HG03432 (cell line): ENCODE results near the gene TMPRSS9.
"Not testable (repeated sequence)": the region's sequence is repeated elsewhere in the genome, so short reads cannot be mapped to it uniquely, and the experiment has no call there.

Source experiments
- ATAC-seq: cut with Tn5 transposase; IDR thresholded peaks from one replicate; pipeline ENCODE4 v1.9.1; 2021; ENCODE audit warnings: mild to moderate bottlenecking, moderate library complexity; ENCODE audit not compliant: unreplicated experiment

Gene TMPRSS9

GRCh38 chr19:2389594-2389993, 29.5 kb downstream of the TMPRSS9 start:
- no peak for ATAC-seq

DNA sequence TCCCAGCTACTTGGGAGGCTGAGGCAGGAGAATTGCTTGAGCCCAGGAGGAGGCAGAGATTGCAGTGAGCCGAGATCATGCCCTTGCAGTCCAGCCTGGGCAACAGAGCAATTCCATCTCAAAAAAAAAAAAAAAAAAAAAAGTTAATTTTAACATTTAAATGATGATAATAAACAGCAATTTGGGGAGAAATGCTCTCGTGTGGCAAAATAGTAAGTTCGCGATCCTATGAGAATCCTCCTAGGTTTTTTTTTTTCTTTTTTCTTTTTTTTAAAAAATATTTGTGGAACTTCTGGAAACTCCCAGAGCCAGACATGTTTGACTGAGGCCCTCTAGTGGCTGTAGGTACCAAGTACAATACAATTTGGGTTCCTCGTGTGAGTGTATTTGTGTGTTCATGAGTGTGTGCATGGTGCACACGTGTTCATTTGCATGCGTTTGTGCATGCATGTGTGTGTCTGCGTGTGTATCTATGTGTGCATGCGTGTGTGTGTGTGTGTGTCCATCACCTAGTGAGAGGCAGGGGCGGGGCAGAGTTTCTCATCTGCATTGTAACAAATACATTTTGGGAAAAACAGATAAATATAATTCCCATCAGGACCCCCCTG, 31.2 kb downstream of the TMPRSS9 start:
- no peak for ATAC-seq

GRCh38 chr19:2392366-2392765, 32.3 kb downstream of the TMPRSS9 start:
- no peak for ATAC-seq

GRCh38 chr19:2392899-2393298, 32.8 kb downstream of the TMPRSS9 start:
- ATAC-seq = not testable (repeated sequence)

- no peak for ATAC-seq
Observed at GRCh38 chr19:2394054-2394441, 34.0 kb downstream of the TMPRSS9 start.

DNA sequence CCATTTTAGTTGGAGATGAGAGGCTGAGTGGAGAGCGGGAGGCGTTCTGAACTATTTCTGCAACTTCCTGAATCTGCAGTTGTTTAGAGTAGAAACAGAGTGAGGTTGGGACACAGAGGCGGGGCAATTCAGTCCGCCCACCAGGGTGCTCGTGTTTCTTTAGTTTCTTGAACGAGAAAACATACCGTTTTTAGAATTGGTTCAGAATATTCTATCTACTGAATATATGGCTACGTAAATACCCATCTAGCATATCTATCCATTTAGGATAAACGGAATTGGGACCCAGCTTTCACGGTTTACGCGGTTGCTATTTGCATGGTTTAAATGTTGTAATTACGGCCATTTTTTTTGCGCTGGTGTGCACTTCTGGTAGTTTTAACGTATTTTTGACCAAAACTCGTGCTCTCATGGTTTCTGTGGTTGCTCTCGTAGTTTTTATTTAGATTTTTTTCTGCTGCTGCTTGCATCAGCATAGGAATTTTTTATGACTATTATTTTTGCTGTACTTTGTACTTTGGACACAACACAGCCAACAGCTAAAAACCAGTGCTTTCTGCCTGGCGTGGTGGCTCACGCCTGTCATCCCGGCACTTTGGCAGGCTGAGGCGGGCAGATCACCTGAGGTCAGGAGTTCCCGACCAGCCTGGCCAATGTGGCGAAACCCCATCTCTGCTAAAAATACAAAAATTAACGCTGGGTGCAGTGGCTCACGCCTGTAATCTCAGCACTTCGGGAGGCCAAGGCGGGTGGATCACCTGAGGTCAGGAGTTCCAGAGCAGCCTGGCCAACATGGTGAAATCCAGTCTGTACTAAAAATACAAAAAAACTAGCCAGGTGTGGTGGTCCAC, 34.6 kb downstream of the TMPRSS9 start:
- no peak for ATAC-seq

DNA sequence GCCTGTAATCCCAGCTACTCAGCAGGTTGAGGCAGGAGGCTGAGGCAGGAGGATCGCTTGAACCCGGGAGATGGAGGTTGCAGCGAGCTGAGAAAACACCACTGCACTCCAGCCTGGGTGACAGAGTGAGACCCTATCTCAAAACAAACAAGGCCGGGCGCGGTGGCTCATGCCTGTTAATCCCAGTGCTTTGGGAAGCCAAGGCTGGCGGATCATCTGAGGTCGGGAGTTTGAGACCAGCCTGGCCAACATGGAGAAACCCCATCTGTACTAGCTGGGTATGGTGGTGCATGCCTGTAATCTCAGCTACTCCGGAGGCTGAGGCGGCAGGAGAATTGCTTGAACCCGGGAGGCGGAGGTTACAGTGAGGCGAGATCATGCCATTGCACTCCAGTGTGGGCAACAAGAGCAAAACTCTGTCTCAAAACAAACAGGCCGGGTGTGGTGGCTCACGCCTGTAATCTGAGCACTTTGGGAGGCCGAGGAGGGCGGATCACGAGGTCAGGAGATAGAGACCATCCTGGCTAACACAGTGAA, 35.3 kb downstream of the TMPRSS9 start:
- ATAC-seq = not testable (repeated sequence)

GRCh38 chr19:2397173-2397572, 37.1 kb downstream of the TMPRSS9 start:
- not testable (repeated sequence) for ATAC-seq

GRCh38 chr19:2398735-2399305, 38.8 kb downstream of the TMPRSS9 start:
- ATAC-seq = no peak

DNA sequence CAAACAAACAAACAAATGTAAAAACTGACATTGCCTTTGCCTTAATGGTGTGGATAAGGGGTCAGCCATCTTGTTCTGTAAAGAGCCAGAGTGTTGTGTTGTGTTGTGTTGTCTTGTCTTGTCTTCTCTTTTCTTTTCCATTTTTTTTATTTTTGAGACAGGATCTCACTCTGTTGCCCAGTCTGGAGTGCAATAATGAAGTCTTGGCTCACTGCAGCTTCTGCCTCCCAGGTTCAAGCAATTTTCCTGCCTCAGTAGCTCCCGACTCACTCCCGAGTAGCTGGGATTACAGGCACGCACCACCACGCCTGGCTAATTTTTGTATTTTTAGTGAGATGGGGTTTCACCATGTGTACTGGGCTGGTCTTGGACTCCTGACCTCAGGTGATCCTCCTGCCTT, 39.5 kb downstream of the TMPRSS9 start:
- ATAC-seq = no peak

DNA sequence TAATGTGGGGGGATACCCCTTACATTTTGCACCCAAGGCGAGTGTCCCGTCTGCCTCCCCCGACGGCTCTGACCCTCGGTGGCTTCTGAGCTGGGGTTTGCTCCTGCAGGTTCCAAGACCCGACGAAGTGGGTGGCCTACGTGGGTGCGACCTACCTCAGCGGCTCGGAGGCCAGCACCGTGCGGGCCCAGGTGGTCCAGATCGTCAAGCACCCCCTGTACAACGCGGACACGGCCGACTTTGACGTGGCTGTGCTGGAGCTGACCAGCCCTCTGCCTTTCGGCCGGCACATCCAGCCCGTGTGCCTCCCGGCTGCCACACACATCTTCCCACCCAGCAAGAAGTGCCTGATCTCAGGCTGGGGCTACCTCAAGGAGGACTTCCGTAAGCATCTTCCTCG, 48.2 kb downstream of the TMPRSS9 start:
- no peak for ATAC-seq

GRCh38 chr19:2409352-2409912, 49.4 kb downstream of the TMPRSS9 start:
- ATAC-seq = no peak

GRCh38 chr19:2410023-2410422, 50.0 kb downstream of the TMPRSS9 start:
- no peak for ATAC-seq

DNA sequence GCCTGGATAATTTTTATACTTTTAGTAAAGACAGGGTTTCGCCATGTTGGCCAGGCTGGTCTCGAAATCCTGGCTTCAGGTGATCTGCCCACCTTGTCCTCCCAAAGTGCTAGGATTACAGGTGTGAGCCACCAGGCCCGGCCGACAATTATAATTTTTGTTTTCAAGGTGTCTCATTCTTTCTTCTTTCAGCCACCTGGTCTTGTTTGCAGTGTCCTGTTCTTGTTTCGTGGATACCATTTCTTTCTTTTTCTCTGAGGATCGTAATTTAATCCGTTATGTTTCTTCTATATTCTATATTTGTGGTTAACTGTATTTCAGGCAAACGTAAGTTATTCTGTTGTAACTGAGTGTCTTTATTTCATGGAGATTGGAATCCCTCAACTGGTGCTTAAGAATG, 51.6 kb downstream of the TMPRSS9 start:
- ATAC-seq = no peak

- ATAC-seq = no peak
Observed at GRCh38 chr19:2412449-2412848, 52.4 kb downstream of the TMPRSS9 start.

- no peak for ATAC-seq
Observed at GRCh38 chr19:2413159-2413558, 53.1 kb downstream of the TMPRSS9 start.

GRCh38 chr19:2413629-2414028, 53.6 kb downstream of the TMPRSS9 start:
- no peak for ATAC-seq

- no peak for ATAC-seq
Observed at GRCh38 chr19:2415281-2415972, 55.4 kb downstream of the TMPRSS9 start.

GRCh38 chr19:2415973-2416319, 55.9 kb downstream of the TMPRSS9 start:
- no peak for ATAC-seq

- no peak for ATAC-seq
Observed at GRCh38 chr19:2416321-2417097, 56.4 kb downstream of the TMPRSS9 start.
